HG02571 (cell line): ENCODE data around the gene C12orf60.

Experiments used
- ATAC-seq: cut with Tn5 transposase; IDR thresholded peaks from one replicate; pipeline ENCODE4 v1.9.1; 2021; ENCODE audit warnings: mild to moderate bottlenecking, moderate library complexity; ENCODE audit not compliant: unreplicated experiment

The C12orf60 gene

GRCh38 chr12:14776236-14776961 is 27.1 kb upstream of the C12orf60 start:
- no peak for ATAC-seq

- no peak for ATAC-seq
Measured at GRCh38 chr12:14777271-14777670, 26.2 kb upstream of the C12orf60 start.

- ATAC-seq: no peak
Measured at GRCh38 chr12:14779834-14780233, 23.6 kb upstream of the C12orf60 start.

GRCh38 chr12:14780859-14781258 is 22.6 kb upstream of the C12orf60 start:
- ATAC-seq: no peak

- no peak for ATAC-seq
Measured at GRCh38 chr12:14781563-14781962, 21.9 kb upstream of the C12orf60 start.

- ATAC-seq: no peak
Measured at GRCh38 chr12:14782756-14783155, 20.7 kb upstream of the C12orf60 start.

GRCh38 chr12:14784471-14784870 is 19.0 kb upstream of the C12orf60 start:
- ATAC-seq: no peak

GRCh38 chr12:14785568-14785967 is 17.9 kb upstream of the C12orf60 start:
- ATAC-seq: no peak

- no peak for ATAC-seq
Measured at GRCh38 chr12:14795028-14795448, 8.4 kb upstream of the C12orf60 start.

- no peak for ATAC-seq
Measured at GRCh38 chr12:14802247-14802646, 1.2 kb upstream of the C12orf60 start.

- ATAC-seq: no peak
Measured at GRCh38 chr12:14802721-14803010, 804 bp upstream of the C12orf60 start.

- ATAC-seq: peak; percentile 7
Measured at GRCh38 chr12:14803830-14804160, 325 bp downstream of the C12orf60 start.

- no peak for ATAC-seq
Measured at GRCh38 chr12:14810167-14810952, 6.9 kb downstream of the C12orf60 start.

GRCh38 chr12:14810953-14811483 is 7.5 kb downstream of the C12orf60 start:
- ATAC-seq: no peak

GRCh38 chr12:14811486-14811885 is 8.0 kb downstream of the C12orf60 start:
- ATAC-seq: no peak

GRCh38 chr12:14814014-14814413 is 10.5 kb downstream of the C12orf60 start, which contains the start of gene SMCO3:
SMCO3 (minus strand) TSS chr12:14814182; CDS start chr12:14806680, 7,502 bp downstream.
- no peak for ATAC-seq

- ATAC-seq: no peak
Measured at GRCh38 chr12:14824012-14824634, 20.7 kb downstream of the C12orf60 start.

- no peak for ATAC-seq
Measured at GRCh38 chr12:14825256-14825655, 21.8 kb downstream of the C12orf60 start.

GRCh38 chr12:14826491-14826890 is 23.0 kb downstream of the C12orf60 start:
- no peak for ATAC-seq

- no peak for ATAC-seq
Measured at GRCh38 chr12:14827043-14827442, 23.6 kb downstream of the C12orf60 start.

- ATAC-seq: no peak
Measured at GRCh38 chr12:14828892-14829291, 25.4 kb downstream of the C12orf60 start.

- no peak for ATAC-seq
Measured at GRCh38 chr12:14833336-14833735, 29.9 kb downstream of the C12orf60 start.
